Adrenal gland (tissue), 12 donors: ENCODE data around the gene CEP192. TPM values are rescaled to one million over a fixed set of nuclear protein-coding genes. Genes with fewer than 3 reads are reported as not detected.

Source experiments
- DNase-seq, 7 donors: peaks; one replicate each; pipeline ENCODE4 v3.0.0-alpha.2; 2019 to 2020
- H3K27ac ChIP-seq, 5 donors: fragments of 200-600 bp; sonication (generic) in 4 of 5; 1 replicate in 3 of 5; 2 replicates in 2 of 5; pipeline versions ENCODE4 v1.5.1 to v1.8.0; 2016 to 2020; ENCODE audit warnings: mild to moderate bottlenecking in 1 of 5
- H3K27me3 ChIP-seq: fragments of 200-600 bp; 2 replicates; pipeline ENCODE4 v1.8.0; 2021
- H3K36me3 ChIP-seq, 2 donors: fragments of 200-600 bp; replicated peaks in 1 of 2; 1 replicate in 1 of 2; 2 replicates in 1 of 2; pipeline versions ENCODE4 v1.5.1 to v1.8.0; 2018 to 2022
- H3K4me1 ChIP-seq, 2 donors: fragments of 200-600 bp; replicated peaks in 1 of 2; 1 replicate in 1 of 2; 2 replicates in 1 of 2; pipeline versions ENCODE4 v1.5.1 to v1.8.0; 2018 to 2021
- H3K4me3 ChIP-seq, 4 donors: fragments of 200-600 bp; sonication (generic) in 3 of 4; one replicate each; pipeline ENCODE4 v1.5.1; 2016 to 2018
- H3K9me3 ChIP-seq, 3 donors: fragments of 200-600 bp; sonication (generic) in 1 of 3; replicated peaks in 1 of 3; 1 replicate in 2 of 3; 2 replicates in 1 of 3; pipeline versions ENCODE4 v1.5.1 to v1.8.0; 2016 to 2021
- POLR2A ChIP-seq, 2 donors: fragments of 450-650 bp; IDR thresholded peaks; one replicate each; pipeline ENCODE4 v1.6.1; 2017; ENCODE audit warnings: antibody characterized with exemption in 2 of 2, mild to moderate bottlenecking in 2 of 2, moderate library complexity in 1 of 2
- WGBS, 4 donors: extraction: QIAGEN DNeasy Blood & Tissue Kit in 2 of 4; methylation state at CpG; one replicate each; pipeline versions ENCODE4 v1.1.5 to v1.1.7; 2013 to 2017; 5-methylcytosine and 5-hydroxymethylcytosine counted together
- intact Hi-C, 2 donors: fragments of 100-400 bp; cut with DNase I; formaldehyde crosslinking; loops; one replicate each; pipeline versions ENCODE4 v1.14.1 to v1.15.0; 2022 to 2023
- polyA plus RNA-seq, 3 donors: library from polyadenylated mRNA; stranded (reverse); fragments of 200-250 nt in 2 of 3; fragments of 350-450 nt in 1 of 3; fragmentation: Illumina TruSeq in 1 of 3; extraction: RNeasy Lipid Tissue Mini Kit (QIAGEN cat#74804) in 1 of 3; gene quantifications; one replicate each; pipeline ENCODE4 v1.2.3, GENCODE V29; 2013 to 2014
- total RNA-seq, 9 donors: library from RNA; depleted of rRNA in 4 of 9; stranded (reverse); fragments of >200 nt in 4 of 9; fragments of 120-200 nt in 1 of 9; fragmentation: NEBNext Ultra II Directional in 1 of 9; extraction: Animal tissue kit (Norgen Biotek cat#: 25700) in 1 of 9; gene quantifications; one replicate each; pipeline versions ENCODE4 v1.1.0 to v1.2.4, GENCODE V29; 2013 to 2023
- TF ChIP-seq, protein P1 (sequence below), 6 experiments: fragments of 450-650 bp in 4 of 6; fragments of 200-600 bp in 2 of 6; sonication (generic) in 1 of 6; IDR thresholded peaks; 1 replicate in 5 of 6; 2 replicates in 1 of 6; pipeline versions ENCODE4 v1.5.1 to v1.8.0; 2016 to 2021; ENCODE audit warnings: antibody characterized with exemption in 6 of 6, mild to moderate bottlenecking in 2 of 6, moderate library complexity in 1 of 6
- donor health status: healthy with polysubstance abuse.
- donor health status: Bipolar disorder and iron deficiency.
- donor health status: DM: yes; HTN: yes; CAD: no.
- donor health status: DM: no; HTN: no; CAD: no.
- donor health status: DM: no; HTN: no; CAD: no.
- donor health status: DM: yes; HTN: yes; CAD: no.

The CEP192 gene
- total and polyA plus RNA-seq, 12 donors = 7.5 to 36.8 (median 16.3) TPM

DNA sequence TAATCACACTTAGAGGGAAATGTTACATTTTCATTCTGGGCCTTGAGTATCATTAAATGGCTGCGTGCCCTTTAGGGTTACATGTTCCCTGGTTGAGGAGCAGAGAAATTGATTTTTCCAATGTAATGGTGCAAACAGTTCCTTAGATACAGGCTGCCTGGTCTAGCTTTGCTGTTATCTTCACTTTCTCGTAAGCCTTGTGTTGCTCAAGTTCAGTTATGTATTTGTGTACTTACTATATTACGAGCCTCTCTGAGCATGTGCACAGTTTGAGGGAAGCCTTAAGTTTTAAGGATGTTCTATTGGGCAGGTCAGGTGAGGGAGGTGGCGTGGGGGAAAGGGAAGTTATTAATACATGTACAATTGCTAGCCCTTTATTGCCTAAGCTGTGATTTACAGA, 23.7 kb downstream of the CEP192 start:
- Histone ChIP-seq H3K4me1 (no peaks in the 10 kb centered on the region), H3K27ac (no peak overlapping the region), H3K4me3 (no peak overlapping the region), H3K9me3 (no peaks in the 10 kb centered on the region), H3K36me3 (peaks cover 0 to 41% of the 10 kb centered on the region in 2 donors), H3K27me3 (no peaks in the 10 kb centered on the region)
- WGBS, 4 donors = 95 to 98% (median 95%) methylated on average over 4 of the region's 4 CpGs
- intact Hi-C loops = no loop called here
- no peak for TF ChIP-seq POLR2A (IDR thresholded peaks at IDR 0.05)
- TF ChIP-seq, protein P1, sequence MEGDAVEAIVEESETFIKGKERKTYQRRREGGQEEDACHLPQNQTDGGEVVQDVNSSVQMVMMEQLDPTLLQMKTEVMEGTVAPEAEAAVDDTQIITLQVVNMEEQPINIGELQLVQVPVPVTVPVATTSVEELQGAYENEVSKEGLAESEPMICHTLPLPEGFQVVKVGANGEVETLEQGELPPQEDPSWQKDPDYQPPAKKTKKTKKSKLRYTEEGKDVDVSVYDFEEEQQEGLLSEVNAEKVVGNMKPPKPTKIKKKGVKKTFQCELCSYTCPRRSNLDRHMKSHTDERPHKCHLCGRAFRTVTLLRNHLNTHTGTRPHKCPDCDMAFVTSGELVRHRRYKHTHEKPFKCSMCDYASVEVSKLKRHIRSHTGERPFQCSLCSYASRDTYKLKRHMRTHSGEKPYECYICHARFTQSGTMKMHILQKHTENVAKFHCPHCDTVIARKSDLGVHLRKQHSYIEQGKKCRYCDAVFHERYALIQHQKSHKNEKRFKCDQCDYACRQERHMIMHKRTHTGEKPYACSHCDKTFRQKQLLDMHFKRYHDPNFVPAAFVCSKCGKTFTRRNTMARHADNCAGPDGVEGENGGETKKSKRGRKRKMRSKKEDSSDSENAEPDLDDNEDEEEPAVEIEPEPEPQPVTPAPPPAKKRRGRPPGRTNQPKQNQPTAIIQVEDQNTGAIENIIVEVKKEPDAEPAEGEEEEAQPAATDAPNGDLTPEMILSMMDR (IDR thresholded peaks at IDR 0.05) = no peak
- no peak for DNase-seq

GRCh38 chr18:13017247-13017875, 26.2 kb downstream of the CEP192 start:
- H3K9me3 ChIP-seq = no peaks in the 10 kb centered on the region
- no peak overlapping the region for H3K27ac ChIP-seq
- no peaks in the 10 kb centered on the region for H3K27me3 ChIP-seq
- WGBS, 4 donors = 74 to 80% (median 77%) methylated on average over 2 of the region's 2 CpGs
- intact Hi-C loops = no loop called here
- H3K36me3 ChIP-seq = peaks cover 0 to 38% of the 10 kb centered on the region in 2 donors
- TF ChIP-seq, protein P1 (IDR thresholded peaks at IDR 0.05) = no peak
- TF ChIP-seq POLR2A (IDR thresholded peaks at IDR 0.05) = no peak
- H3K4me3 ChIP-seq = no peak overlapping the region
- DNase-seq = no peak
- no peaks in the 10 kb centered on the region for H3K4me1 ChIP-seq

DNA sequence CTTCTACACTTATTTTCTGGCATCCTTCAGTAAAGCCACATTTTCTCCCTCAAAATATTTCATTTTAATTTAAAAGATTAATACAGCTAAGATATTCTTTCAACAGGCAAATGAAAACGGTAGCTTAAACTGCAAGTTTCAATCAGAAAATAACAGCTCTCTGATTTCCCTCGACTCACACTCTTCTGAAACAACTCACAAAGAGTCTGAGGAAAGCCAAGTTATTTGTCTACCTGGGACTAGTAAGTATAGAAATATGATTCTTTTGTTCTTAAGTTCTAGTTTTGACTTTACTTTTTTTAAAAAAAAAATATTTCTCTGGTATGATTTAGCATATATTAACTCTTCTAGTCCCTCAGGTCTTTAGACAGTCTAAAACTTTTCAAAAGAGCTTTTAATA, 27.2 kb downstream of the CEP192 start:
- intact Hi-C loops = no loop called here
- Histone ChIP-seq H3K4me1 (no peaks in the 10 kb centered on the region), H3K36me3 (peaks cover 0 to 33% of the 10 kb centered on the region in 2 donors)

GRCh38 chr18:13019301-13019700, 28.1 kb downstream of the CEP192 start:
- Histone ChIP-seq H3K27me3 (no peaks in the 10 kb centered on the region), H3K27ac (no peak overlapping the region), H3K36me3 (peaks cover 0 to 31% of the 10 kb centered on the region in 2 donors), H3K9me3 (peaks cover 0 to 4% (median 0%) of the 10 kb centered on the region in 3 donors), H3K4me1 (no peaks in the 10 kb centered on the region), H3K4me3 (no peak overlapping the region)
- DNase-seq = no peak
- WGBS, 4 donors = 76 to 86% (median 79%) methylated on average over 3 of the region's 3 CpGs
- no peak for TF ChIP-seq POLR2A (IDR thresholded peaks at IDR 0.05)
- TF ChIP-seq, protein P1 (IDR thresholded peaks at IDR 0.05) = no peak
- intact Hi-C loops = no loop called here

More for the DNA sequence above, 27.2 kb downstream of the CEP192 start:
- TF ChIP-seq, protein P1 (IDR thresholded peaks at IDR 0.05) = no peak
- no peak for TF ChIP-seq POLR2A (IDR thresholded peaks at IDR 0.05)
- Histone ChIP-seq H3K27ac (no peak overlapping the region), H3K9me3 (peaks cover 0 to 4% (median 0%) of the 10 kb centered on the region in 3 donors), H3K27me3 (no peaks in the 10 kb centered on the region), H3K4me3 (no peak overlapping the region)
- 89 to 90% (median 90%) methylated on average over 2 of the region's 2 CpGs for WGBS, 4 donors
- DNase-seq = no peak
